ENCODE data around the gene TULP1.
"Not testable (repeated sequence)": the region's sequence is repeated elsewhere in the genome, so short reads cannot be mapped to it uniquely, and the experiment has no call there.

The TULP1 gene

GRCh38 chr6:35519313-35520015, 6.8 kb upstream of the TULP1 start:
- no peak for DNase-seq

- DNase-seq: no peak
These were observed 6.0 kb upstream of the TULP1 start for GRCh38 chr6:35518566-35519312.

GRCh38 chr6:35517978-35518377, 5.3 kb upstream of the TULP1 start:
- not testable (repeated sequence) for DNase-seq

- no peak for DNase-seq
These were observed 4.0 kb upstream of the TULP1 start for GRCh38 chr6:35516712-35517111.

- DNase-seq: not testable (repeated sequence)
These were observed 3.2 kb upstream of the TULP1 start for GRCh38 chr6:35515939-35516338.

GRCh38 chr6:35514587-35514986, 1.9 kb upstream of the TULP1 start:
- DNase-seq: no peak

GRCh38 chr6:35512006-35512405, 690 bp downstream of the TULP1 start:
- no peak for DNase-seq

GRCh38 chr6:35511562-35511941, 1.1 kb downstream of the TULP1 start:
- DNase-seq: no peak

- peak; percentile 65 for DNase-seq
These were observed 1.7 kb downstream of the TULP1 start for GRCh38 chr6:35510916-35511561.

GRCh38 chr6:35508542-35508941, 4.2 kb downstream of the TULP1 start:
- DNase-seq: no peak

GRCh38 chr6:35508027-35508426, 4.7 kb downstream of the TULP1 start:
- DNase-seq: no peak

GRCh38 chr6:35507221-35507620, 5.5 kb downstream of the TULP1 start:
- DNase-seq: no peak

GRCh38 chr6:35506536-35506935, 6.2 kb downstream of the TULP1 start:
- DNase-seq: no peak

GRCh38 chr6:35505999-35506412, 6.7 kb downstream of the TULP1 start:
- DNase-seq: no peak

- DNase-seq: no peak
These were observed 9.2 kb downstream of the TULP1 start for GRCh38 chr6:35503534-35503933.

- no peak for DNase-seq
These were observed 10.9 kb downstream of the TULP1 start for GRCh38 chr6:35501784-35502183.

- DNase-seq: no peak
These were observed 11.9 kb downstream of the TULP1 start for GRCh38 chr6:35500782-35501181.

- no peak for DNase-seq
These were observed 13.3 kb downstream of the TULP1 start for GRCh38 chr6:35499372-35499771.

- DNase-seq: peak; percentile 69
These were observed 14.2 kb downstream of the TULP1 start for GRCh38 chr6:35498422-35499067.

- peak; percentile 54 for DNase-seq
These were observed 14.9 kb downstream of the TULP1 start for GRCh38 chr6:35497571-35498421.

GRCh38 chr6:35496841-35497570, 15.7 kb downstream of the TULP1 start, which contains the start of gene TEAD3:
Gene TEAD3 (minus strand): TSS chr6:35497079.
- DNase-seq: peak; percentile 58
